B cell (primary cell): Measurements from ENCODE around the gene GGA2. TPM values are rescaled to one million over a fixed set of nuclear protein-coding genes. Genes with fewer than 3 reads are reported as not detected.
A peak's percentile ranks its signal among the peaks of the same experiment; 100 is the strongest.

ENCODE experiments used
- ATAC-seq: fragments of 200-7000 bp; cut with Tn5 transposase; one replicate; pipeline ENCODE4 v1.10.0; 2021; ENCODE audit warnings: low read depth, mild to moderate bottlenecking, moderate number of reproducible peaks, moderate library complexity
- CTCF ChIA-PET: fragments of 350-600 bp; sonication (Branson Sonifier 250); formaldehyde crosslinking; loops from one replicate; lab custom pipeline; 2021; ENCODE audit warnings: antibody characterized with exemption, inconsistent platforms; lab: Charles Lee
- POLR2A ChIA-PET: fragments of 350-600 bp; sonication (Branson Sonifier 250); formaldehyde crosslinking; loops from one replicate; lab custom pipeline; 2021; ENCODE audit warnings: antibody characterized with exemption; lab: Charles Lee
- DNase-seq: peaks from one replicate; pipeline ENCODE4 v3.0.0; 2013
- H2AFZ ChIP-seq: 2 replicates; pipeline ENCODE4 v1.6.1; 2012; ENCODE audit warnings: mild to moderate bottlenecking, low read depth, low read length; ENCODE audit not compliant: insufficient read depth, poor library complexity, severe bottlenecking
- H3K27ac ChIP-seq, 2 donors: 1 replicate in 1 of 2; 2 replicates in 1 of 2; pipeline ENCODE4 v1.5.1; 2012 to 2013; ENCODE audit warnings: low read length in 2 of 2, mild to moderate bottlenecking in 2 of 2, moderate library complexity in 1 of 2
- H3K27me3 ChIP-seq, 4 experiments: fragments of 200-600 bp in 1 of 4; sonication (generic) in 1 of 4; replicated peaks in 1 of 4; 1 replicate in 2 of 4; 2 replicates in 2 of 4; pipeline versions ENCODE4 v1.6.1 to v1.7.0; 2013 to 2016; ENCODE audit warnings: low read length in 3 of 4, mild to moderate bottlenecking in 2 of 4, mixed read lengths in 1 of 4, moderate library complexity in 1 of 4; ENCODE audit not compliant: insufficient read depth in 4 of 4, control insufficient read depth in 3 of 4; ENCODE audit errors: control extremely low read depth in 1 of 4
- H3K36me3 ChIP-seq, 2 experiments: replicated peaks in 1 of 2; 1 replicate in 1 of 2; 2 replicates in 1 of 2; pipeline versions ENCODE4 v1.6.1 to v1.7.1; 2013; ENCODE audit warnings: low read length in 1 of 2; ENCODE audit not compliant: insufficient read depth in 2 of 2, control insufficient read depth in 1 of 2; ENCODE audit errors: control extremely low read depth in 1 of 2, extremely low read depth in 1 of 2
- H3K4me1 ChIP-seq, 2 donors: fragments of 200-600 bp in 1 of 2; sonication (generic) in 1 of 2; 1 replicate in 1 of 2; 2 replicates in 1 of 2; pipeline versions ENCODE4 v1.5.1 to v1.6.1; 2013 to 2017; ENCODE audit warnings: low read length in 2 of 2; ENCODE audit not compliant: control insufficient read depth in 2 of 2, insufficient read depth in 2 of 2
- H3K4me2 ChIP-seq: replicated peaks from 2 replicates; pipeline ENCODE3; 2012; ENCODE audit warnings: mild to moderate bottlenecking, low read depth, low read length; ENCODE audit not compliant: poor library complexity, severe bottlenecking
- H3K4me3 ChIP-seq, 5 experiments: fragments of 200-600 bp in 1 of 5; sonication (generic) in 1 of 5; 1 replicate in 3 of 5; 2 replicates in 2 of 5; pipeline versions ENCODE4 v1.5.1 to v1.7.0; 2011 to 2016; ENCODE audit warnings: low read length in 4 of 5, mild to moderate bottlenecking in 4 of 5, low read depth in 2 of 5, control low read depth in 1 of 5, moderate library complexity in 1 of 5; ENCODE audit not compliant: insufficient read depth in 1 of 5; ENCODE audit errors: control extremely low read depth in 1 of 5, extremely low read depth in 1 of 5
- H3K79me2 ChIP-seq: fragments of 200-600 bp; sonication (generic); one replicate; pipeline ENCODE4 v1.6.0; 2016; ENCODE audit warnings: low read length; ENCODE audit not compliant: control insufficient read depth, insufficient read depth
- H3K9ac ChIP-seq: fragments of 200-600 bp; sonication (generic); 2 replicates; pipeline ENCODE4 v1.6.1; 2017; ENCODE audit warnings: mild to moderate bottlenecking, low read length, moderate library complexity
- H3K9me3 ChIP-seq, 3 donors: one replicate each; pipeline versions ENCODE4 v1.6.1 to v1.7.1; 2013; ENCODE audit warnings: low read length in 2 of 3; ENCODE audit not compliant: control insufficient read depth in 2 of 3, insufficient read depth in 1 of 3; ENCODE audit errors: control extremely low read depth in 1 of 3
- H4K20me1 ChIP-seq: 2 replicates; pipeline ENCODE4 v1.6.0; 2012; ENCODE audit warnings: mild to moderate bottlenecking, low read length; ENCODE audit not compliant: insufficient read depth, control insufficient read depth, poor library complexity, severe bottlenecking
- H3K27ac Mint-ChIP-seq: one replicate; pipeline ENCODE4 v1.8.0; 2021; ENCODE audit warnings: mixed read lengths
- H3K27me3 Mint-ChIP-seq: one replicate; pipeline ENCODE4 v1.8.0; 2021; ENCODE audit warnings: mixed read lengths
- H3K4me1 Mint-ChIP-seq: one replicate; pipeline ENCODE4 v1.8.0; 2021; ENCODE audit warnings: mixed read lengths
- H3K4me3 Mint-ChIP-seq: one replicate; pipeline ENCODE4 v1.8.0; 2021; ENCODE audit warnings: mixed read lengths
- H3K9me3 Mint-ChIP-seq: one replicate; pipeline ENCODE4 v1.8.0; 2022; ENCODE audit warnings: mixed read lengths; ENCODE audit not compliant: insufficient read depth
- EZH2 ChIP-seq: IDR thresholded peaks from 2 replicates; pipeline ENCODE4 v1.6.1; 2012; ENCODE audit warnings: borderline replicate concordance, low read depth, mild to moderate bottlenecking, moderate library complexity, low read length; ENCODE audit not compliant: insufficient read depth, poor library complexity, severe bottlenecking
- WGBS: methylation state at CpG from one replicate; pipeline ENCODE4 v1.1.5; 2013; ENCODE audit warnings: missing lambda C conversion rate; ENCODE audit not compliant: insufficient coverage; 5-methylcytosine and 5-hydroxymethylcytosine counted together
- intact Hi-C: fragments of 100-400 bp; cut with micrococcal nuclease; formaldehyde crosslinking; loops from one replicate; pipeline ENCODE4 v1.10.0; 2022
- polyA plus RNA-seq: library from polyadenylated mRNA; depleted of rRNA; stranded (reverse); fragments of >200 nt; gene quantifications from 2 replicates; pipeline ENCODE4 v1.2.3, GENCODE V29; 2012
- total RNA-seq, 2 donors: library from RNA; stranded (reverse); fragments of 120-200 nt in 1 of 2; gene quantifications; 1 replicate in 1 of 2; 2 replicates in 1 of 2; pipeline versions ENCODE4 v1.2.3 to v1.2.4, GENCODE V29; 2013 to 2022
- TF ChIP-seq, protein P1 (sequence below): fragments of 200-600 bp; IDR thresholded peaks from one replicate; pipeline ENCODE4 v1.8.0; 2022; ENCODE audit warnings: antibody characterized with exemption, mild to moderate bottlenecking

GGA2 gene
- total and polyA plus RNA-seq, 2 donors (not counting 1 experiment from before 2014, with no cell fraction given), result 227 to 832 TPM

DNA sequence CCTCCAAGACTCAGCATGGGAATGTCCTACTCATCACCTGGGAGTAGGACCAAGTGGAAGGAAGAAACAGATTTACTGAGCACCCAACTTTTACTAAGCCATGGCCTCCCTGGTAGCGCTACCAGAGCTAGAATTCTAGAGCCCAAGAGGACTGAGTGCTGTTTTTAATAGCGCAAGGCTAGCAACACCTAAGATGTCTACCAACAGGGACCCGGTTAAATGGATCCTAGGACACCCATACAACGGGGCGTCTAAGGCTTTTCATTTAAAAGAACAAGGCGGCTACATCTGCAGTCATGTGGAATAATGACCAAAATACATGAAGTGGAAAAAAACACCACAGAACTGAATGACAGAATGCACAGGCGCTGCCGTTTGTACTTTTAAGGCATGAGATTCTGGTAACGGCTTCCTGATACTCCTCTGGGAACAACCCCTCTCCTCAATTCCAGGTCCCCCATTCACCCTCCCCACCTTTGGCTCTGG lies 5.1 kb downstream of the GGA2 start:
- Histone ChIP-seq H3K27me3 (no peaks in the 10 kb centered on the region), H3K9ac (peak overlapping the region; percentile 57), H3K4me2 (peak overlapping the region; percentile 92), H3K27ac (peak overlapping the region; percentile 86 to 91), H3K9me3 (no peaks in the 10 kb centered on the region), H3K4me3 (peak overlapping the region in 3 of 5 experiments; percentile 64 to 91 (median 91)), H3K4me1 (peaks cover 79 to 88% of the 10 kb centered on the region in 2 donors), H3K36me3 (peaks cover 0 to 41% of the 10 kb centered on the region in 2 experiments), H3K79me2 (peaks cover 99% of the 10 kb centered on the region), H4K20me1 (peaks cover 85% of the 10 kb centered on the region), H2AFZ (no peak overlapping the region)
- ATAC-seq, result no peak
- DNase-seq, result peak; percentile 47
- WGBS, result 43% methylated on average over 7 of the region's 9 CpGs
- ChIA-PET CTCF (interaction anchor here (0.7 to 2.8 kb wide), 13 partner anchors 10 to 566 kb away, joined by 3 to 22 read pairs (median 4); partner anchors contain the start of genes EARS2 and UBFD1), POLR2A (interaction anchor here (1.3 to 4.9 kb wide), 3 partner anchors 12 to 52 kb away, joined by 6 to 39 read pairs (median 12); partner anchors contain the start of gene UBFD1)
- H3K9me3 Mint-ChIP-seq, result no peaks in the 10 kb centered on the region
- no peaks in the 10 kb centered on the region for H3K27me3 Mint-ChIP-seq
- TF ChIP-seq EZH2, result no peak
- TF ChIP-seq, protein P1, sequence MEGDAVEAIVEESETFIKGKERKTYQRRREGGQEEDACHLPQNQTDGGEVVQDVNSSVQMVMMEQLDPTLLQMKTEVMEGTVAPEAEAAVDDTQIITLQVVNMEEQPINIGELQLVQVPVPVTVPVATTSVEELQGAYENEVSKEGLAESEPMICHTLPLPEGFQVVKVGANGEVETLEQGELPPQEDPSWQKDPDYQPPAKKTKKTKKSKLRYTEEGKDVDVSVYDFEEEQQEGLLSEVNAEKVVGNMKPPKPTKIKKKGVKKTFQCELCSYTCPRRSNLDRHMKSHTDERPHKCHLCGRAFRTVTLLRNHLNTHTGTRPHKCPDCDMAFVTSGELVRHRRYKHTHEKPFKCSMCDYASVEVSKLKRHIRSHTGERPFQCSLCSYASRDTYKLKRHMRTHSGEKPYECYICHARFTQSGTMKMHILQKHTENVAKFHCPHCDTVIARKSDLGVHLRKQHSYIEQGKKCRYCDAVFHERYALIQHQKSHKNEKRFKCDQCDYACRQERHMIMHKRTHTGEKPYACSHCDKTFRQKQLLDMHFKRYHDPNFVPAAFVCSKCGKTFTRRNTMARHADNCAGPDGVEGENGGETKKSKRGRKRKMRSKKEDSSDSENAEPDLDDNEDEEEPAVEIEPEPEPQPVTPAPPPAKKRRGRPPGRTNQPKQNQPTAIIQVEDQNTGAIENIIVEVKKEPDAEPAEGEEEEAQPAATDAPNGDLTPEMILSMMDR, result no peak
- H3K4me1 Mint-ChIP-seq, result peaks cover 81% of the 10 kb centered on the region
- intact Hi-C loops, result loop anchor here (2.0 kb wide), 1 partner anchor 52 kb away; the partner anchor contains the start of gene COG7
- H3K27ac Mint-ChIP-seq, result peak overlapping the region; percentile 90
- peak overlapping the region; percentile 94 for H3K4me3 Mint-ChIP-seq
